Effector memory CD8-positive, alpha-beta T cell (primary cell): ENCODE results near the gene DEDD2.
A peak's percentile ranks its signal among the peaks of the same experiment; 100 is the strongest.

ENCODE experiments used
- ATAC-seq: fragments of 150-1000 bp; cut with Tn5 transposase; replicated peaks from 2 replicates; pipeline ENCODE4 v1.10.0; 2021; ENCODE audit warnings: mild to moderate bottlenecking, moderate library complexity
- DNase-seq, 3 experiments: peaks; one replicate each; pipeline ENCODE4 v3.0.0; 2021
- H3K27ac Mint-ChIP-seq, 2 donors: one replicate each; pipeline ENCODE4 v1.8.0; 2022; ENCODE audit warnings: mild to moderate bottlenecking in 2 of 2, mixed read lengths in 2 of 2, moderate library complexity in 2 of 2
- H3K27me3 Mint-ChIP-seq, 2 donors: one replicate each; pipeline ENCODE4 v1.8.0; 2022; ENCODE audit warnings: mixed read lengths in 2 of 2
- H3K36me3 Mint-ChIP-seq: one replicate; pipeline ENCODE4 v1.8.0; 2022; ENCODE audit warnings: mild to moderate bottlenecking, moderate library complexity, mixed read lengths; ENCODE audit not compliant: insufficient read depth
- H3K4me1 Mint-ChIP-seq, 2 donors: one replicate each; pipeline ENCODE4 v1.8.0; 2022; ENCODE audit warnings: low read depth in 2 of 2, mixed read lengths in 2 of 2
- H3K4me3 Mint-ChIP-seq, 2 donors: one replicate each; pipeline ENCODE4 v1.8.0; 2022; ENCODE audit warnings: mild to moderate bottlenecking in 2 of 2, mixed read lengths in 2 of 2, moderate library complexity in 2 of 2
- H3K9me3 Mint-ChIP-seq, 2 donors: one replicate each; pipeline ENCODE4 v1.8.0; 2022; ENCODE audit warnings: mixed read lengths in 2 of 2

Gene DEDD2

GRCh38 chr19:42252365-42253244 lies 35.1 kb upstream of the DEDD2 start:
- no peak for ATAC-seq
- Mint-ChIP-seq H3K9me3 (no peaks in the 10 kb centered on the region), H3K27me3 (no peaks in the 10 kb centered on the region), H3K36me3 (peaks cover 44% of the 10 kb centered on the region), H3K4me3 (peak overlapping the region; percentile 86 to 96), H3K27ac (peak overlapping the region; percentile 93), H3K4me1 (peaks cover 24 to 29% of the 10 kb centered on the region in 2 donors)
- DNase-seq = no peak

- H3K36me3 Mint-ChIP-seq = peaks cover 49% of the 10 kb centered on the region
- no peaks in the 10 kb centered on the region for H3K27me3 Mint-ChIP-seq
- H3K4me3 Mint-ChIP-seq = peak overlapping the region; percentile 86 to 96
- ATAC-seq = no peak
- DNase-seq = no peak
- H3K27ac Mint-ChIP-seq = peak overlapping the region; percentile 63 to 93
- no peaks in the 10 kb centered on the region for H3K9me3 Mint-ChIP-seq
- peaks cover 24 to 29% of the 10 kb centered on the region in 2 donors for H3K4me1 Mint-ChIP-seq
These were observed 34.3 kb upstream of the DEDD2 start for GRCh38 chr19:42251572-42252358.

GRCh38 chr19:42250666-42251531 lies 33.4 kb upstream of the DEDD2 start:
- H3K27me3 Mint-ChIP-seq = no peaks in the 10 kb centered on the region
- H3K4me1 Mint-ChIP-seq = peaks cover 23 to 30% of the 10 kb centered on the region in 2 donors
- no peak overlapping the region for H3K27ac Mint-ChIP-seq
- H3K9me3 Mint-ChIP-seq = no peaks in the 10 kb centered on the region
- ATAC-seq = no peak
- DNase-seq = no peak
- peaks cover 58% of the 10 kb centered on the region for H3K36me3 Mint-ChIP-seq
- peak overlapping the region; percentile 14 to 35 for H3K4me3 Mint-ChIP-seq

GRCh38 chr19:42250183-42250665 lies 32.7 kb upstream of the DEDD2 start:
- H3K27ac Mint-ChIP-seq = peak overlapping the region in 1 of 2 donors; percentile 79
- H3K27me3 Mint-ChIP-seq = no peaks in the 10 kb centered on the region
- H3K36me3 Mint-ChIP-seq = peaks cover 57% of the 10 kb centered on the region
- H3K4me3 Mint-ChIP-seq = peak overlapping the region; percentile 14 to 35
- H3K4me1 Mint-ChIP-seq = peaks cover 20 to 27% of the 10 kb centered on the region in 2 donors
- no peak for DNase-seq
- H3K9me3 Mint-ChIP-seq = no peaks in the 10 kb centered on the region
- ATAC-seq = no peak

GRCh38 chr19:42249769-42250168 lies 32.3 kb upstream of the DEDD2 start:
- no peak for ATAC-seq
- Mint-ChIP-seq H3K4me3 (no peak overlapping the region), H3K4me1 (peaks cover 24 to 30% of the 10 kb centered on the region in 2 donors)

GRCh38 chr19:42249149-42249750 lies 31.8 kb upstream of the DEDD2 start:
- no peaks in the 10 kb centered on the region for H3K9me3 Mint-ChIP-seq

More at GRCh38 chr19:42249769-42250168, 32.3 kb upstream of the DEDD2 start:
- Mint-ChIP-seq H3K9me3 (no peaks in the 10 kb centered on the region), H3K36me3 (peaks cover 55% of the 10 kb centered on the region), H3K27me3 (no peaks in the 10 kb centered on the region), H3K27ac (peak overlapping the region in 1 of 2 donors; percentile 79)
- DNase-seq = no peak

GRCh38 chr19:42248270-42249148 lies 31.0 kb upstream of the DEDD2 start:
- Mint-ChIP-seq H3K9me3 (no peaks in the 10 kb centered on the region), H3K36me3 (peaks cover 61% of the 10 kb centered on the region), H3K27me3 (no peaks in the 10 kb centered on the region), H3K27ac (peak overlapping the region in 1 of 2 donors; percentile 79), H3K4me1 (peaks cover 30 to 38% of the 10 kb centered on the region in 2 donors), H3K4me3 (no peak overlapping the region)
- no peak for DNase-seq
- ATAC-seq = no peak

More at GRCh38 chr19:42249149-42249750, 31.8 kb upstream of the DEDD2 start:
- Mint-ChIP-seq H3K36me3 (peaks cover 60% of the 10 kb centered on the region), H3K27me3 (no peaks in the 10 kb centered on the region), H3K4me1 (peaks cover 28 to 35% of the 10 kb centered on the region in 2 donors), H3K4me3 (no peak overlapping the region), H3K27ac (peak overlapping the region in 1 of 2 donors; percentile 79)
- ATAC-seq = no peak
- DNase-seq = no peak

GRCh38 chr19:42247640-42248199 lies 30.2 kb upstream of the DEDD2 start:
- DNase-seq (no peak), ATAC-seq (no peak)
- no peak overlapping the region for H3K27ac Mint-ChIP-seq
- H3K27me3 Mint-ChIP-seq = no peaks in the 10 kb centered on the region
- H3K4me1 Mint-ChIP-seq = peaks cover 31 to 39% of the 10 kb centered on the region in 2 donors
- no peaks in the 10 kb centered on the region for H3K9me3 Mint-ChIP-seq
- H3K4me3 Mint-ChIP-seq = no peak overlapping the region
- H3K36me3 Mint-ChIP-seq = peaks cover 61% of the 10 kb centered on the region

GRCh38 chr19:42246922-42247639 lies 29.6 kb upstream of the DEDD2 start:
- Mint-ChIP-seq H3K27me3 (no peaks in the 10 kb centered on the region), H3K9me3 (no peaks in the 10 kb centered on the region), H3K4me3 (peak overlapping the region in 1 of 2 donors; percentile 17), H3K27ac (peak overlapping the region; percentile 15 to 73), H3K36me3 (peaks cover 62% of the 10 kb centered on the region), H3K4me1 (peaks cover 26 to 36% of the 10 kb centered on the region in 2 donors)
- ATAC-seq (no peak), DNase-seq (no peak)

- Mint-ChIP-seq H3K4me1 (peaks cover 25 to 33% of the 10 kb centered on the region in 2 donors), H3K4me3 (no peak overlapping the region), H3K36me3 (peaks cover 62% of the 10 kb centered on the region), H3K27me3 (no peaks in the 10 kb centered on the region), H3K27ac (peak overlapping the region; percentile 60 to 73), H3K9me3 (no peaks in the 10 kb centered on the region)
- DNase-seq (no peak), ATAC-seq (no peak)
These were observed 28.9 kb upstream of the DEDD2 start for GRCh38 chr19:42246143-42246921.
